ENCODE measurements around the gene RBM24. TPM values are rescaled to one million over a fixed set of nuclear protein-coding genes. Genes with fewer than 3 reads are reported as not detected.

Gene RBM24
- total and polyA plus RNA-seq, 4 donors: 0.21 to 0.42 (median 0.28) TPM

GRCh38 chr6:17339308-17339670 is 58.1 kb downstream of the RBM24 start:
- 94% methylated on average over 2 of the region's 2 CpGs for WGBS
- Histone ChIP-seq H3K4me3 (ENCODE audit: low read depth in 1 of 3, low read length in 3 of 3) (no peak overlapping the region), H3K4me1 (ENCODE audit: control insufficient read depth in 4 of 4, insufficient read depth in 4 of 4, low read length in 3 of 4) (no peaks in the 10 kb centered on the region), H3K27ac (ENCODE audit: low read depth in 1 of 2, low read length in 2 of 2) (no peak overlapping the region), H3K27me3 (ENCODE audit: control insufficient read depth in 4 of 4, insufficient read depth in 4 of 4, low read length in 3 of 4) (no peaks in the 10 kb centered on the region), H3K9me3 (ENCODE audit: control insufficient read depth in 4 of 4, low read length in 3 of 4) (peaks cover 0 to 4% (median under 1%) of the 10 kb centered on the region in 4 donors), H3K36me3 (ENCODE audit: control insufficient read depth in 4 of 4, insufficient read depth in 3 of 4, low read depth in 1 of 4, low read length in 3 of 4) (no peaks in the 10 kb centered on the region), H3K9ac (ENCODE audit: low read depth in 1 of 2, low read length in 2 of 2) (no peak overlapping the region)
- TF ChIP-seq CTCF (IDR thresholded peaks at IDR 0.05; ENCODE audit: low read depth, low read length, missing input control): no peak
- TF ChIP-seq GABPA (IDR thresholded peaks at IDR 0.05 in 1 of 2, conservative IDR thresholded peaks at IDR 0.05 in 1 of 2): no peak
- no peak for TF ChIP-seq MAX (IDR thresholded peaks at IDR 0.05)
- TF ChIP-seq EGR1 (IDR thresholded peaks at IDR 0.05; ENCODE audit: low read depth in 2 of 2): no peak
- no peak for TF ChIP-seq RXRA (IDR thresholded peaks at IDR 0.05)
- TF ChIP-seq JUND (IDR thresholded peaks at IDR 0.05): no peak
- no peak for TF ChIP-seq YY1 (IDR thresholded peaks at IDR 0.05)
- TF ChIP-seq ZBTB33 (IDR thresholded peaks at IDR 0.05): no peak
- TF ChIP-seq SP1 (IDR thresholded peaks at IDR 0.05): no peak
- TF ChIP-seq TAF1 (conservative IDR thresholded peaks at IDR 0.05): no peak
- TF ChIP-seq FOXA1 (IDR thresholded peaks at IDR 0.05): no peak
- no peak for TF ChIP-seq HNF4A (conservative IDR thresholded peaks at IDR 0.05)
- no peak for TF ChIP-seq FOXA2 (IDR thresholded peaks at IDR 0.05)
- no peak for TF ChIP-seq REST (IDR thresholded peaks at IDR 0.05)
- no peak for TF ChIP-seq ATF3 (IDR thresholded peaks at IDR 0.05)
- no peak for TF ChIP-seq HNF4G (IDR thresholded peaks at IDR 0.05)
- DNase-seq (ENCODE audit: low spot score): no peak
